SK-N-SH (cell line): ENCODE measurements around the gene ASIC2. TPM values are rescaled to one million over a fixed set of nuclear protein-coding genes. Genes with fewer than 3 reads are reported as not detected.

Experiments used
- CTCF ChIA-PET: fragments of 300-600, 350-600 bp; formaldehyde crosslinking; extraction: SDS; loops from one replicate; lab custom pipeline; 2021; lab: Yijun Ruan, JAX
- POLR2A ChIA-PET: fragments of 350-600 bp; sonication (Branson Sonifier 250); formaldehyde crosslinking; extraction: SDS; loops from one replicate; lab custom pipeline; 2020; ENCODE audit warnings: antibody characterized with exemption, inconsistent platforms; lab: Yijun Ruan, JAX
- DNase-seq: peaks from one replicate; pipeline ENCODE4 v3.0.0; 2012
- H2AFZ ChIP-seq: fragments of 200-600 bp; sonication (generic); 2 replicates; pipeline ENCODE4 v1.8.1; 2016; ENCODE audit warnings: antibody characterized with exemption, mild to moderate bottlenecking, low read depth
- H3F3A ChIP-seq: fragments of 200-600 bp; sonication (generic); replicated peaks from 2 replicates; pipeline ENCODE3; 2016; ENCODE audit warnings: antibody characterized with exemption, mild to moderate bottlenecking; ENCODE audit not compliant: insufficient read depth
- H3K27ac ChIP-seq, 2 experiments: fragments of 200-500 bp in 1 of 2; fragments of 200-600 bp in 1 of 2; sonication (Bioruptor generic) in 1 of 2; sonication (generic), shearing (Covaris generic) in 1 of 2; 2 replicates each; pipeline versions ENCODE4 v1.5.1 to v1.6.1; 2014 to 2016; ENCODE audit warnings: low read depth in 2 of 2, inconsistent platforms in 1 of 2, low read length in 1 of 2, mild to moderate bottlenecking in 1 of 2, mixed read lengths in 1 of 2
- H3K27me3 ChIP-seq: fragments of 200-600 bp; sonication (generic), shearing (Covaris generic); 2 replicates; pipeline ENCODE4 v1.6.1; 2016; ENCODE audit warnings: mixed run types; ENCODE audit not compliant: insufficient read depth
- H3K36me3 ChIP-seq, 2 experiments: fragments of 200-500 bp in 1 of 2; fragments of 200-600 bp in 1 of 2; sonication (Bioruptor generic) in 1 of 2; sonication (generic) in 1 of 2; replicated peaks in 1 of 2; 2 replicates each; pipeline versions ENCODE3 to v1.5.1; 2014 to 2016; ENCODE audit warnings: low read length in 1 of 2, mild to moderate bottlenecking in 1 of 2; ENCODE audit not compliant: insufficient read depth in 2 of 2, control insufficient read depth in 1 of 2
- H3K4me1 ChIP-seq, 2 experiments: fragments of 200-500 bp in 1 of 2; fragments of 200-600 bp in 1 of 2; sonication (Bioruptor generic) in 1 of 2; sonication (generic), shearing (Covaris generic) in 1 of 2; 2 replicates each; pipeline versions ENCODE4 v1.5.1 to v1.6.1; 2014 to 2016; ENCODE audit warnings: low read depth in 1 of 2, low read length in 1 of 2, mixed run types in 1 of 2; ENCODE audit not compliant: insufficient read depth in 2 of 2, control insufficient read depth in 1 of 2
- H3K4me2 ChIP-seq: fragments of 200-600 bp; sonication (generic), shearing (Covaris generic); 2 replicates; pipeline ENCODE4 v1.6.1; 2017; ENCODE audit warnings: mixed run types
- H3K4me3 ChIP-seq, 2 experiments: fragments of 200-500 bp in 1 of 2; fragments of 200-600 bp in 1 of 2; sonication (Bioruptor generic) in 1 of 2; sonication (generic), shearing (Covaris generic) in 1 of 2; 2 replicates each; pipeline versions ENCODE4 v1.5.1 to v1.8.1; 2014 to 2016; ENCODE audit warnings: low read depth in 2 of 2, inconsistent platforms in 1 of 2, low read length in 1 of 2, mild to moderate bottlenecking in 1 of 2, mixed read lengths in 1 of 2, moderate library complexity in 1 of 2
- H3K79me2 ChIP-seq: fragments of 200-600 bp; sonication (generic); 2 replicates; pipeline ENCODE4 v1.8.1; 2017; ENCODE audit warnings: mild to moderate bottlenecking; ENCODE audit not compliant: insufficient read depth
- H3K9ac ChIP-seq: fragments of 200-600 bp; sonication (generic); 2 replicates; pipeline ENCODE4 v1.6.1; 2017; ENCODE audit warnings: mixed run types
- H3K9me2 ChIP-seq: fragments of 200-600 bp; sonication (generic); 2 replicates; pipeline ENCODE4 v1.6.1; 2017; ENCODE audit warnings: mixed run types
- H3K9me3 ChIP-seq: fragments of 200-600 bp; sonication (generic); 2 replicates; pipeline ENCODE4 v1.6.1; 2017; ENCODE audit warnings: mixed run types, mild to moderate bottlenecking, moderate library complexity
- H4K20me1 ChIP-seq: fragments of 200-600 bp; sonication (generic); 2 replicates; pipeline ENCODE4 v1.6.1; 2017; ENCODE audit warnings: mild to moderate bottlenecking, mixed run types; ENCODE audit not compliant: insufficient read depth
- CHD2 ChIP-seq: fragments of 150-350 bp; IDR thresholded peaks from 2 replicates; pipeline ENCODE4 v1.6.1; 2018; ENCODE audit warnings: low read length; ENCODE audit not compliant: partially characterized antibody
- CTCF ChIP-seq: fragments of 200-600 bp; sonication (generic); IDR thresholded peaks from 2 replicates; pipeline ENCODE4 v1.6.1; 2017; ENCODE audit warnings: antibody characterized with exemption, mild to moderate bottlenecking, moderate library complexity
- EP300 ChIP-seq, 2 experiments: IDR thresholded peaks; 2 replicates each; pipeline versions ENCODE4 v1.4.0 to v1.6.1; 2012; ENCODE audit warnings: borderline replicate concordance in 1 of 2, low read depth in 1 of 2, low read length in 1 of 2
- FOSL2 ChIP-seq: IDR thresholded peaks from 2 replicates; pipeline ENCODE4 v1.4.0; 2012; ENCODE audit warnings: low read depth, mild to moderate bottlenecking, moderate library complexity, borderline replicate concordance
- FOXJ3 ChIP-seq: sonication (generic); formaldehyde crosslinking; IDR thresholded peaks from 2 replicates; pipeline ENCODE4 v1.5.1; 2020; ENCODE audit warnings: mild to moderate bottlenecking, missing genetic modification reagents
- GABPA ChIP-seq: IDR thresholded peaks from 2 replicates; pipeline ENCODE4 v1.4.0; 2012; ENCODE audit warnings: low read depth, mild to moderate bottlenecking
- GATA2 ChIP-seq: sonication (generic); formaldehyde crosslinking; IDR thresholded peaks from 2 replicates; pipeline ENCODE4 v1.5.0; 2020; ENCODE audit warnings: mild to moderate bottlenecking, missing genetic modification reagents
- IRF3 ChIP-seq: fragments of 150-350 bp; IDR thresholded peaks from 2 replicates; pipeline ENCODE4 v1.6.1; 2016; ENCODE audit warnings: mild to moderate bottlenecking, low read depth, low read length
- MAX ChIP-seq: IDR thresholded peaks from 2 replicates; pipeline ENCODE4 v1.4.0; 2012; ENCODE audit warnings: low read depth
- MXI1 ChIP-seq: IDR thresholded peaks from 2 replicates; pipeline ENCODE4 v1.6.1; 2012; ENCODE audit warnings: mild to moderate bottlenecking, low read depth, low read length, improper control_type of control experiment
- NFIC ChIP-seq: IDR thresholded peaks from 2 replicates; pipeline ENCODE4 v1.4.0; 2012; ENCODE audit warnings: borderline replicate concordance
- NRF1 ChIP-seq: IDR thresholded peaks from 2 replicates; pipeline ENCODE4 v1.6.1; 2012; ENCODE audit warnings: low read depth, mild to moderate bottlenecking, low read length
- REST ChIP-seq: IDR thresholded peaks from 2 replicates; pipeline ENCODE4 v1.6.1; 2012; ENCODE audit warnings: mild to moderate bottlenecking, low read depth, low read length, moderate library complexity
- RFX5 ChIP-seq: IDR thresholded peaks from 2 replicates; pipeline ENCODE4 v1.6.1; 2012; ENCODE audit warnings: mild to moderate bottlenecking, improper control_type of control experiment, low read length
- RXRA ChIP-seq: IDR thresholded peaks from 2 replicates; pipeline ENCODE4 v1.4.0; 2012; ENCODE audit warnings: low read depth, mild to moderate bottlenecking, borderline replicate concordance
- SMC3 ChIP-seq: IDR thresholded peaks from 2 replicates; pipeline ENCODE4 v1.6.1; 2012; ENCODE audit warnings: low read depth, low read length, improper control_type of control experiment
- TAF1 ChIP-seq: IDR thresholded peaks from 2 replicates; pipeline ENCODE4 v1.6.1; 2012; ENCODE audit warnings: low read depth, mild to moderate bottlenecking, low read length, moderate library complexity, borderline replicate concordance
- TCF12 ChIP-seq: IDR thresholded peaks from 2 replicates; pipeline ENCODE4 v1.4.0; 2012
- TEAD4 ChIP-seq: IDR thresholded peaks from 2 replicates; pipeline ENCODE4 v1.4.0; 2012; ENCODE audit warnings: mild to moderate bottlenecking, borderline replicate concordance; ENCODE audit not compliant: insufficient read depth
- USF1 ChIP-seq: IDR thresholded peaks from 2 replicates; pipeline ENCODE4 v1.4.0; 2012; ENCODE audit warnings: low read depth, borderline replicate concordance
- WGBS: methylation state at CpG from one replicate; pipeline ENCODE4 v1.1.6; 2017; ENCODE audit warnings: low lambda C conversion rate; 5-methylcytosine and 5-hydroxymethylcytosine counted together
- polyA plus RNA-seq, 3 experiments: library from polyadenylated mRNA; depleted of rRNA; stranded (reverse); fragments of >200 nt; gene quantifications; 2 replicates each; pipeline ENCODE4 v1.2.3, GENCODE V29; 2012

Gene ASIC2
- polyA plus RNA-seq, 1 of the 3 experiments (the other 2 are of a cell fraction): 0.08 TPM

- TF ChIP-seq MAX: no peak
- no peak for TF ChIP-seq TEAD4
- no peak for TF ChIP-seq IRF3
- no peak for TF ChIP-seq EP300 (IDR thresholded peaks at IDR 0.05; ENCODE audit: borderline replicate concordance in 1 of 2, low read depth in 1 of 2, low read length in 1 of 2)
- no peak for TF ChIP-seq FOXJ3 (CRISPR knock-in tag)
- TF ChIP-seq RFX5: no peak
These were observed 31.6 kb upstream of the ASIC2 start (continued) for GRCh38 chr17:33324736-33325135.

- no peaks in the 10 kb centered on the region for H3K9me3 ChIP-seq
- H3K27me3 ChIP-seq: no peaks in the 10 kb centered on the region
- no peak for DNase-seq
- no peaks in the 10 kb centered on the region for H4K20me1 ChIP-seq
- TF ChIP-seq GABPA: no peak
- no peak for TF ChIP-seq NRF1
- TF ChIP-seq FOXJ3 (CRISPR knock-in tag): no peak
- TF ChIP-seq TCF12: no peak
- no peak for TF ChIP-seq TAF1
- no peak for TF ChIP-seq MXI1
- TF ChIP-seq FOSL2: no peak
- no peak for TF ChIP-seq GATA2 (CRISPR knock-in tag)
- no peak overlapping the region for H3K4me3 ChIP-seq
- H3K4me1 ChIP-seq: peaks cover 0 to 10% of the 10 kb centered on the region in 2 experiments; a peak in 2 of 4 replicates
- ChIA-PET CTCF (no interaction called here), POLR2A (no interaction called here)
- H3K79me2 ChIP-seq: no peaks in the 10 kb centered on the region
- no peak overlapping the region for H2AFZ ChIP-seq
- H3K27ac ChIP-seq: no peak overlapping the region
- 35% methylated on average over 6 of the region's 6 CpGs for WGBS
- no peaks in the 10 kb centered on the region for H3K36me3 ChIP-seq
- no peaks in the 10 kb centered on the region for H3K9me2 ChIP-seq
- no peak overlapping the region for H3K4me2 ChIP-seq
- H3F3A ChIP-seq: no peaks in the 10 kb centered on the region
- no peak overlapping the region for H3K9ac ChIP-seq
These were observed 29.0 kb upstream of the ASIC2 start for GRCh38 chr17:33322063-33322462.

GRCh38 chr17:33318241-33318640 lies 25.1 kb upstream of the ASIC2 start:
- Histone ChIP-seq H3K27me3 (peaks cover 5% of the 10 kb centered on the region; the same call in 1 of the 2 replicates), H3K9me2 (no peaks in the 10 kb centered on the region), H2AFZ (no peak overlapping the region), H3K4me3 (no peak overlapping the region), H4K20me1 (no peaks in the 10 kb centered on the region), H3K27ac (no peak overlapping the region), H3F3A (no peaks in the 10 kb centered on the region), H3K36me3 (no peaks in the 10 kb centered on the region), H3K79me2 (no peaks in the 10 kb centered on the region), H3K9me3 (no peaks in the 10 kb centered on the region), H3K4me1 (peaks cover 0 to 14% of the 10 kb centered on the region in 2 experiments; a peak in 2 of 4 replicates), H3K9ac (no peak overlapping the region), H3K4me2 (no peak overlapping the region)
- WGBS: 6% methylated on average over 3 of the region's 3 CpGs
- ChIA-PET CTCF (no interaction called here), POLR2A (no interaction called here)
- no peak for DNase-seq
- TF ChIP-seq NFIC (no peak), FOSL2 (no peak), MXI1 (no peak), CTCF (no peak), CHD2 (no peak), RXRA (no peak), SMC3 (no peak), USF1 (no peak), RFX5 (no peak), REST (no peak)
